Urothelium cell line (cell line): ENCODE data around the gene SCAMP5.

Experiments
- DNase-seq: peaks from one replicate; pipeline ENCODE4 v3.0.0; 2011; ENCODE audit warnings: low spot score, mixed read lengths
- FAIRE-seq: peaks from 2 replicates; lab custom pipeline; 2011; peaks lifted over from hg19 to GRCh38; lab: Jason Lieb, UNC

SCAMP5 gene, protein sequence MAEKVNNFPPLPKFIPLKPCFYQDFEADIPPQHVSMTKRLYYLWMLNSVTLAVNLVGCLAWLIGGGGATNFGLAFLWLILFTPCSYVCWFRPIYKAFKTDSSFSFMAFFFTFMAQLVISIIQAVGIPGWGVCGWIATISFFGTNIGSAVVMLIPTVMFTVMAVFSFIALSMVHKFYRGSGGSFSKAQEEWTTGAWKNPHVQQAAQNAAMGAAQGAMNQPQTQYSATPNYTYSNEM

DNA sequence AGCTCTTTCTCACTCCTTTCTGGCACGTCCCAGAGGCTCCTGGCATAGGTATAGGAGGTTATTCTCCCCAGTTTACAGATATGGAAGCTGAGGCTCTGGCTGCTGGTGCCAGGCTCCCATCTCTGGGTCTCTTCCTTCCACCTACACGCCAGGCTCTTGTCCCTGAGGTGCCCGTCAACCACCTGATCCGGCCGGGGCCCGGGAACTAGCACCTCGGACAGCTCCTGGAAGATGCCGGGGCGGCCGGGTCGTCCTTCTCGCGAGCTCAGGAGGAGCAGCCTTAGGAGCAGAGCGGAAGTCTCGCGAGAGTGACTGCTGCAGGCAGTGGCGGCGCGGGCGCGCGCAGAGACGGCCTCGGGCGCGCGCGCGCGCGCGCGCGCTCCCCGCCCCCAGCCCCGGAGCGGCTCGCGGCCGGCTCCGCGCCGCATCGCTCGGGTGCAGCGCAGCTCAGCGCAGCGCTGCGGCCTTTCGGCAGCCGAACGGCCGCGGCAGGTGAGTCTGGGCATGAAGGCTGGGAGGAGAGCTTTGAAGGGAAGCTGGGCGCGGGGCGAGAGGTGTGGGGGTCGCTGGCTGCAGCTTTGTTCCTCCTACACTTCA lies at the start of gene SCAMP5:
Gene SCAMP5 (plus strand): TSS at position 382 of the 597 bp plus-strand sequence. CDS start 16,277 bp downstream, outside the sequence.
- FAIRE-seq (peak; percentile 55), DNase-seq (peak; percentile 97)

DNA sequence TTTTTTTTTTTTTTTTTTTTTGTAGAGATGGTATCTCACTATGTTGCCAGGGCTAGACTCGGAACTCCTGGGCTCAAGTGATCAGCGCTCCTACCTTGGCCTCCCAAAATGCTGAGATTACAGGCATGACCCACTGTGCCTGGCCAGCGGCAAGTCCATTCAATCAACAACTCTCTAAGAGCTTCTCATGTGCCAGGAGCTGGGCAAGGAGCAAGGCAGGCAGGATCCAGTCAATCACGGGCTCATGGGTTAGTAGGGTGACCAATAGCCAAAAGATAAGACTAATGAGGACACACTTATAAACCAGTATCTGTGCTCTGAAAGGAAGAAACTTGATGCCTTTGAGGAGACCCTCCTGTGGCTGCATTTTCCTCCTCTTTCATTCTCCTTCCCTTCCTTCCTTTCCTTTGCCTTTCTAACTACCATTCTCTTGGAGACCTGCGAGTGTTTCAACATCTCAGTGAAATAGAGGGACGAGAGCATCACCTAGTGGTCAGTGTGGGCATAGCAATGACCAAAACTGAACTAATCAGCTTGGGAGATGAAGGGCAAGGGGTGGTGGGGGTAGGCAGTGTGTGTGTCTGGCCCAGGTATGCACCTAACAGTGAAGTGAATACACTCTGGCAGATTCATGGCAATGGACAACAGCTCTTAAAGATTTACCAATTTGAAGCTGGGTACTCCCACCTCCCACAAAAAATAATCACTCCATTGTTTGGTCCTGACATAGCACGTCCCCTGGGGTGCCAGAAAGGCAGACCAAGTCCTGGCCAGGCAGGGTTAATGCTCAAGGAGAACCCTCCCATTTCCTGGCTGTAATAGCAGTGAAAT lies 45.1 kb upstream of the SCAMP5 start:
- DNase-seq (peak; percentile 60), FAIRE-seq (peak; percentile 17)

DNA sequence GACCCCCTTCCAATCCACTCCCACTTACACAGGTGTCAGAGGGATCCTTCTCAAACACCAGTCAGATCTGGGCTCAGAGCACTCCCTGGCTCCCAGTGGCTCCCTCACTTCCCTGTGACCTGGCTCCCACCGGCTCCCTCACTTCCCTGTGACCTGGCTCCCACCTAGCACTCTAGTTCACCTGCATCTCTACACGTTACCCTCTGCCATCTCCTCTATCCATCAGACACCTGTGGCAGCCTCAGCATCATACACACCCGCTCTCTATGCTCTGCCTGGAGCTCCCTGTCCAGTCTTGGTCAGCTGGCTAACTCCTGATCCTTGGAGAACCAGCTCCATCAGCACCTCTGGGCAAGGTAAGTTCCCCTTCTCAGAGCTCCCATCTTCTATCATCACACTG lies 44.4 kb upstream of the SCAMP5 start:
- FAIRE-seq, result no peak
- DNase-seq, result no peak

DNA sequence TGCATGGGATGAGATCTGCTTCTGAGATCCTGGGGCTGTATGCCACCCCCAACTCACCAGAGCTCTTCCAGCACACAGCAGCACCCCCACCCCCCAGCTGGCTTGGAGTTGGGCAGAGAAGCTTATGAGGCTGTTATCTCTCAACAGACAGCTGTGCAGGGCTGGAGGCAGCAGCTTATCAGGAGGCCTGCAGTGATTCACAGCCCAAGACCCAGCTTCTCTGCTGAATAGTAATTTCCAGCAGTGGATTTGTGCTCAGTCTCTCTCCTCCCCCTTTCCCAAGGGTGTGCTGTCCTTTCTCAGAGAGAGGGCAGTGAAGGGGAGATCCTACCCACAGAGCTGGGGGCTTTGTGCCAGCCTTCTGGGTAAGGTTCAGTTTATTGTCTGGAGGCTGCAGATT lies 40.8 kb upstream of the SCAMP5 start:
- DNase-seq (no peak), FAIRE-seq (no peak)

- FAIRE-seq (no peak), DNase-seq (no peak)
Observed at GRCh38 chr15:74955017-74955416, 40.3 kb upstream of the SCAMP5 start.

DNA sequence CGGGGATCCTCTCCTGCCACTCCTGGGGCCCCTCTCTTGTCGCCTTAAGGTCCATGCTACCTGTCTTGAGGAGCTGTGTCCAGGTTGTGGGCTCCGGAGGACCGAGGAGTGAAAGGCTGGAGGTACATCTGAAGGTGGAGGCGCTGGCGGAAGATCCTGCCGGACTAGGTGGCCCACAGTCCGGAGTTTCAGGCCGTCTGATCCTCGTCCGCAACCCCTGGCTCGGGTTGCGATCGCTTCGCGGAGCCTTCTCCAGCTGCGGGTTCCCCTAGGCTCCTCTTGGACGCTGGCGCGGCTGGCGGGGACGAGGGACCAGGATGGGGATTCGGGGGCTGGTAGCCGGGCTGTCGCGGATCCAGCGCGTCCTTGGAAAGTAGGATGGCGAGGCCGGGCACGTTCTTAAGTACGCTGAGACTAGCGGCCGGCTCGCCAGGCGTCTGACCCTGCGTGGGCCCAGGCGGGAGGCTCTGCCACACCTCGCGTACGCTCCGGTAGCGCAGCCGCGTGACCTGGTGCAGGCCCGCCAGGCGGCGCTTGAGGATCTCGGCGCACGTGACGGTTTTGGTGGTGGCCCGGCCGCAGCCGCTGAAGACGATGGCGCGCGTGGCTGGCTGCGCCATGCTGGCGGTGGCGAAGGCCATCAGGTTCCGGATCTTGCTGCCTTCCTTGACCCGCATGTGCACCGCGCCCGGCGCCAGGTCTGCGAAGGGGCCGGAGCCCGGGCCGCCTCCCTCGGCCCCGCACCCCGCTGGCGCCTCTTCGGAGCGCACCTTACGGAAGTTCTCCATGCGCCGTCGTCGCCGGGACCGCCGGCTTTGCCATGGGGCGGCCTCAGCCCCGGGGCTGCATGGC lies 39.3 kb upstream of the SCAMP5 start:
- no peak for DNase-seq
- FAIRE-seq, result no peak

- DNase-seq (peak; percentile 52), FAIRE-seq (no peak)
Observed at GRCh38 chr15:74956648-74957475, 38.5 kb upstream of the SCAMP5 start, which contains the start of gene RPP25. TSS of gene RPP25 (minus strand) at chr15:74956772. CDS start at chr15:74956583, 189 bp downstream.

- no peak for FAIRE-seq
Observed at GRCh38 chr15:74957476-74958035, 37.8 kb upstream of the SCAMP5 start.

DNA sequence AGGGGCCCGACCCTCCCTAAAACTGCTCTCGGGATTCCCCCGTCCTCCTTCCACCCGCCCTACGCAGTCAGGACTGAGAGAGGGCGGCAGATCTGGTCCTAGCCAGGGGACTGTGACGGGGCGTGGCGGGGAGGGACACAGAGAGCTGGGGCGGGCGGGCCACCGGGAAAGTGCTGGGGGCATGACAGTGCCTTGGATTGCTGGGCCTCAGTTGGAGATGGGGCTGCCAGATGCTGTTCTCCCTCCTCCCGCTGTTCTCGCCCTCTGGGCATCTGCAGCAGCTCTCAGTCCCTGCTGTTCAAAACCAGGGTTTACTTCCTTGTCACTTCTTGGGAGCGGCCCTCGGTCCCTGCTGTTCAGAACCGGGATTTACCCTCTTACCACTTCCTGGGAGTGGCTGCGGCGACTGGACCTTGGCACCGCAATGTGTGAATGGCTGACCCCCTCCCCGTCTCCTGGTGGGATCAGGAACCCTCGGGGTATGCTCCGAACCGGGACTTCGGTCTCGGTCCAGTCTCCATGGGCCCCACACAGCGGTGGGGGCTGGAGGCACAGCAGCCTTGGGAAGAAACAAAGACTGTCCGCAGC lies 36.9 kb upstream of the SCAMP5 start:
- DNase-seq, result no peak
- FAIRE-seq, result no peak

More at GRCh38 chr15:74957476-74958035, 37.8 kb upstream of the SCAMP5 start:
- no peak for DNase-seq

GRCh38 chr15:74958908-74959585 lies 36.3 kb upstream of the SCAMP5 start:
- DNase-seq (no peak), FAIRE-seq (no peak)

GRCh38 chr15:74959586-74959939 lies 35.8 kb upstream of the SCAMP5 start:
- DNase-seq, result no peak
- FAIRE-seq, result no peak

DNA sequence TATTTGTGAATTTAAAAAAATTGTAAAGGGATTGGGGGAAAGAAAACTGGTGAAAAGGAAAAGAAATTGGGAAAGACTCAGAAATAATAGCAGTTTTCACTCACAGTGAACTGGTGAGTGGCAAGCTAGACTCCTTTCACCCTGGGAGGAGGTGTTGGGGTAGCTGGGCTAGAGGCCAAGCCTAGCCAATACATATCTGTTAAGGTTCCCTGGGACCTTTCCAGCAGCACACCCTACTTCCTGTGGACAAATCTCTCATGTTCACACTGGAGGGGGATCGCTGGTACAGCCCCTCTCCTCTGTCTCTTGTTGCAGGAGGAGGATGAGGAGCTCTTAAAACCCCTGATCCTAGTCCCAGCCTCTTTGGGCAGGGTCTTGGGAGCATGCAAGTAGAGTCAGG lies 35.1 kb upstream of the SCAMP5 start:
- FAIRE-seq, result no peak
- DNase-seq, result no peak

GRCh38 chr15:74960995-74961588 lies 34.3 kb upstream of the SCAMP5 start:
- DNase-seq (no peak), FAIRE-seq (no peak)

- no peak for FAIRE-seq
- DNase-seq, result no peak
Observed at GRCh38 chr15:74961616-74962015, 33.7 kb upstream of the SCAMP5 start.

DNA sequence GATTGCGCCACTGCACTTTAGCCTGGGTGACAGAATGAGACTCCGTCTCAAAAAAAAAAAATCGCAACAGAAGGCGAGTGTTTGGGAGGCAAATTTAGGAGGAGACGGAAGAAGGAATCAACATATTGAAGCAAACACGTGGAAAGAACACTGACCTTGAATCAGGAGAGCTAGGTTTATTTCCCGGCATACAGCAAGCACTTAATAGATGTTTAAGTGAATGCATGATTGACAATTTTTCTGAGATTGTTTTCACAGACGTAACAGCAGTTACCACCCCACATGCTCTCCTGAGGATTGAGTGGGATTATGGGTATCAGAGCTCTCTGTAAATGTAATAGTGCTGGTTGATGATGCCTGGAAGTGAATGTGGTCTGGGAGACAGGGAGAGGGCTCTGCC lies 33.1 kb upstream of the SCAMP5 start:
- no peak for FAIRE-seq
- DNase-seq, result no peak

- FAIRE-seq, result no peak
- DNase-seq, result no peak
Observed at GRCh38 chr15:74962671-74963070, 32.7 kb upstream of the SCAMP5 start.

- FAIRE-seq, result no peak
- no peak for DNase-seq
Observed at GRCh38 chr15:74963213-74963612, 32.1 kb upstream of the SCAMP5 start.

DNA sequence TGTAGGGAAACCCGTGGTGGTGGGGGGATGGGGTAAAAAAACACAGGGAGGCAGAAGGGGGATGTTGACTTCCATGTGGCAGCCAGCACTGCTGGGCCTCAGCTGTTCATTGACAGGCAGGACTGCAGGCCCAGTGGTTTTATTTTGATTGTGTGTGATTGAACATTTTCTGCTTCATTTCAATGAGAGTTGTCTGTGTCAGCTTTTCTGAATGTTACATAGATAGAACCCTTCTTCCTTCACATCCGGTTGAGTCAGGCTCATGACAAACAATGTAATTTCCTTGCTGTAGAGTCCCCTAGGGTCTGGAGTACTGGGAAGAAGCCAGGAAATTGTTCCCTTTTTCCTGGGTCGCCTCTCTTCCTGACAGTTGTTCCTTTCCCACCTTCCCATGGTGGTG lies 30.6 kb upstream of the SCAMP5 start:
- no peak for FAIRE-seq

More for the DNA sequence above, 30.6 kb upstream of the SCAMP5 start:
- no peak for DNase-seq
